ENCODE data around the gene OR51A4. TPM values are rescaled to one million over a fixed set of nuclear protein-coding genes. Genes with fewer than 3 reads are reported as not detected.

OR51A4 gene
- polyA plus RNA-seq, 6 donors from 2014 or later = not detected

DNA sequence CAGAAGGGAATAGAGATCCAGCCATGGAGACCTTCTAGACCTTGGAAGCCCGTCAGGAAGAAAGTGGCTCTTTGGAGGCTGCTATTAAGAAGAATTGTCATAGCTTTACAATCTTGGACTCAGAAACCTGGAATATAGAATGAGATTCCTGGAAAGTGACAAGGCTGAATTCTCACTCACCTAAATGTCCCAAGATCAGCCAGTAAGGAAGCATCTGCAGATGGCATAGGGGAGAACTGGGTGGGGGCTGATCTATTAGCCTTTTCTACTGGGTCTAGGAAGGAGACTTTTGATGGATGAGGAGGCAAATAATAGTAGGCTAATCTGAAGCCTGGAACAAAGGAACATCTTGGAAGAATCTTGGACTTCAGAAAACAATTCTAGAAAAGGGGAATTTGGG, 23.2 kb downstream of the OR51A4 start, which contains the start of gene OR51G1:
Gene OR51G1 (minus strand): TSS at position 101 of the 400 bp plus-strand sequence. CDS start 0 bp downstream, at position 101.
- no peak for ATAC-seq (ENCODE audit: low read depth in 2 of 2)
- Mint-ChIP-seq H3K27me3 (peaks cover 8 to 10% (median 9%) of the 10 kb centered on the region in 3 donors), H3K4me1 (no peaks in the 10 kb centered on the region), H3K9me3 (peaks cover 0 to 3% (median 0%) of the 10 kb centered on the region in 7 donors), H3K36me3 (no peaks in the 10 kb centered on the region), H3K27ac (no peak within 1 kb of the TSS), H3K4me3 (peak within 1 kb of the TSS in 1 of 8 donors; percentile 2)
- DNase-seq = no peak

DNA sequence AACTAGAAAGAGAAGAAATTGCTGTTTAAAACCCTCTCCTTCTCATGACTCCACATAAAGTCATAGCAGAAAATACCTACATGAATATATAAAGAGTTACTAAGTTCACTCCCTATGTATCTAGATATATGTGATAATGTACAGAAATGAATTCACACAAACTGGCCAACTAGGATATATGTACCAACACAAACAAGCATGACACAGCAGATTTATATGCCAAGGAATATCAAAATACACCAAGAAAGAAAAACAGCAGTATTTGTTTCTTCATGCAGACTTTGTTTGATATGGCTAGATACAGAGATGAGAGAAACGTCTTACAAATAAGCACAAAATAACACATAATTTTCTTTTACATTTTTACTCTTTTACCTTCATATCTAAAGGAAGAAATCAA, 25.1 kb downstream of the OR51A4 start:
- Mint-ChIP-seq H3K36me3 (no peaks in the 10 kb centered on the region), H3K27ac (no peak overlapping the region), H3K9me3 (peaks cover 0 to 3% (median 0%) of the 10 kb centered on the region in 7 donors), H3K4me1 (no peaks in the 10 kb centered on the region), H3K27me3 (peaks cover 7 to 10% (median 9%) of the 10 kb centered on the region in 3 donors), H3K4me3 (no peak overlapping the region)
- DNase-seq = no peak
- ATAC-seq (ENCODE audit: low read depth in 2 of 2) = no peak

DNA sequence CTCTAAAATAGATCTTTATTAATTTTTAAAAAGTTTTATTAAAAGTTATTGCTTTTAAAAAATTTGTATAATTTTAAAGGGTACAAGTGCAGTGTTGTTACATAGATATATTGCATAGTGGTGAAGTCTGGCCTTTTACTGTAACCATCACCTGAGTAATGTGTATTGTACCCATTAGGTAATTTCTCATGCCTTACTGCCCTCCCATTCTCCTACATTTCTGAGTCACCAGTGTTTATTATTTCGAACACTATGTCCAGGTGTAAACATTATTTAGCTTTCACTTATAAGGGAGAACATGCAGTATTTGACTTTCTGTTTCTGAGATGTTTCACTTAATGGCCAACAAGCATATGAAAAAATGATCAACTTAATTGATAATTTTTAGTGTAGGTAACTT, 25.6 kb downstream of the OR51A4 start:
- H3K27ac Mint-ChIP-seq = no peak overlapping the region
- H3K36me3 Mint-ChIP-seq = no peaks in the 10 kb centered on the region
- peaks cover 0 to 3% (median 0%) of the 10 kb centered on the region in 7 donors for H3K9me3 Mint-ChIP-seq
- H3K4me3 Mint-ChIP-seq = no peak overlapping the region
- ATAC-seq (ENCODE audit: low read depth in 2 of 2) (no peak), DNase-seq (no peak)
- H3K4me1 Mint-ChIP-seq = no peaks in the 10 kb centered on the region
- H3K27me3 Mint-ChIP-seq = peaks cover 3 to 10% (median 9%) of the 10 kb centered on the region in 3 donors

DNA sequence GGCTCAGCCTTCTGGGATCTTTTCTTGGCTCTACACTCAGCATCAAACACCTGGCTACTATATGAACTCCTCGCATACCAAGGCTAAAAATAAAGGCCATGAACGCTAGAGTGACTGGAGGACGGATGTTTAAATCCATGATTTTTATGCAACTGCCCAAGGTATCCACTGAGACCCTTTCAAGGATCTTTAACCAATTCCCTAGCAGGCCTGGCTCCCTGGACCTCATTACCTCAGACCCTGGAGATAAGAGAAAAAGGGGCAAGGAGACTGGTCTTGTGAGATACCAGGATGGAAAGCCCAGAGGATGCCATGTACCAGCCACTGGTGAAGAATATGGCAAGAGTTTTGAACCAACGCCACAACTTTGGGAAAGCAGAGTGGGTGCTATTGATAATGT, 28.2 kb downstream of the OR51A4 start, which contains the start of gene OR51G2:
Gene OR51G2 (minus strand): TSS at position 101 of the 400 bp plus-strand sequence. CDS start 3,687 bp downstream, outside the sequence.
- peaks cover 0 to 3% (median 1%) of the 10 kb centered on the region in 7 donors for H3K9me3 Mint-ChIP-seq
- no peaks in the 10 kb centered on the region for H3K4me1 Mint-ChIP-seq
- peak within 1 kb of the TSS in 1 of 6 donors; percentile 90 for H3K27ac Mint-ChIP-seq
- H3K4me3 Mint-ChIP-seq = no peak within 1 kb of the TSS
- H3K36me3 Mint-ChIP-seq = no peaks in the 10 kb centered on the region
- no peak for DNase-seq
- H3K27me3 Mint-ChIP-seq = peaks cover 4 to 19% (median 12%) of the 10 kb centered on the region in 3 donors
- ATAC-seq (ENCODE audit: low read depth in 2 of 2) = no peak

DNA sequence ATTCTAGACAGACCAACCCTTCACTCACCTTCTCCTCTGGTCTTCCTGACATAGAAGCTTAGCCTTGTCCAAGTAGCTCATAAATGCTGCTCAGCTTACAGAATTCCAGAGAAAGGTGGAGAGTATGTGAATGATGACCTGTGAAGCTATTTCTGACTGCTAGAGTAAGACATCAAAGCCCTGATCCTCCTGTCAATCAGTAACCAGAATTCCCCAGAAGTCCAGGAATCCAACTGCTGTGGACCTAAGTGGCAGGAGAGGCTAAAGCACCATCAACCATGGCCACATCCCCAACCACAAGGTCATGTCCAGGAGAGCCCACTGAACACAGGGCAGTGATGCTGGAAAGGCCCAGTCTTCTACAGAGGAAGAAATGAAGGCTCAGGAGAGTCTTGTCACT, 30.8 kb downstream of the OR51A4 start:
- ATAC-seq (ENCODE audit: low read depth in 2 of 2) (no peak), DNase-seq (no peak)
- H3K27ac Mint-ChIP-seq = no peak overlapping the region
- H3K9me3 Mint-ChIP-seq = peaks cover 0 to 3% (median 0%) of the 10 kb centered on the region in 7 donors
- no peak overlapping the region for H3K4me3 Mint-ChIP-seq
- no peaks in the 10 kb centered on the region for H3K36me3 Mint-ChIP-seq
- peaks cover 0 to 15% (median 10%) of the 10 kb centered on the region in 3 donors for H3K27me3 Mint-ChIP-seq
- peaks cover 0 to 7% (median 0%) of the 10 kb centered on the region in 3 donors for H3K4me1 Mint-ChIP-seq

DNA sequence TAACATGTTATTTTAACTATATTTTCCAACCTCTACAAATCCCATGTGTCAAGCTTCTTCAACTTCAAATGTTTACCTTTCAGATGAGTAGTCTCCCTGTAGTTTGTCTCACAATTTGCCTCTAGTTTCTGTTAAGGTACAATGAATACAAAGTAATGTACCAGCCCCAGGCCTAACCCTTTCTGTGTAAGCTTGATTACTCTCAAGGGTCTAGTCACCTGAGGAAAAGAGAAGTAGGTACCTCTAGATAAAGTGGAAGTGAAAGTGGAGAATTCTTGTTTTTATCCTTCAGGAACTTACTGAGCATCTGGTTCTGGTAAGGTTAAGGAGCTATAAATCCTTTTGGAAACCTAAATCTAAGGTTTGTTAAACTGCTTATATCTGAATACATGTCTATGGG, 43.9 kb downstream of the OR51A4 start, which contains the start of gene OR51A7:
Gene OR51A7 (plus strand): TSS at position 300 of the 400 bp plus-strand sequence. CDS start 3,587 bp downstream, outside the sequence.
- no peaks in the 10 kb centered on the region for H3K36me3 Mint-ChIP-seq

More for the DNA sequence above, 43.9 kb downstream of the OR51A4 start, which contains the start of gene OR51A7:
- peak within 1 kb of the TSS in 1 of 6 donors; percentile 35 for H3K27ac Mint-ChIP-seq
- peaks cover 0 to 5% (median 2%) of the 10 kb centered on the region in 7 donors for H3K9me3 Mint-ChIP-seq
- no peak within 1 kb of the TSS for H3K4me3 Mint-ChIP-seq
- DNase-seq (peak; percentile 7), ATAC-seq (ENCODE audit: low read depth in 2 of 2) (peak; percentile 52 to 84)
- H3K4me1 Mint-ChIP-seq = peaks cover 5 to 7% (median 7%) of the 10 kb centered on the region in 3 donors
- H3K27me3 Mint-ChIP-seq = peaks cover 1 to 11% (median 5%) of the 10 kb centered on the region in 3 donors

Other genes with a start within 250 kb of the OR51A4 start
- not detected for gene OR51E2, start 249.8 kb downstream of the OR51A4 start, polyA plus RNA-seq (ENCODE audit: low read depth in 6 of 6)
- gene MMP26, start 242.8 kb downstream of the OR51A4 start, polyA plus RNA-seq (ENCODE audit: low read depth in 6 of 6) = not detected
- not detected for gene OR51F1, start 177.7 kb downstream of the OR51A4 start, polyA plus RNA-seq (ENCODE audit: low read depth in 6 of 6)
- not detected for gene OR52R1, start 143.2 kb downstream of the OR51A4 start, polyA plus RNA-seq (ENCODE audit: low read depth in 6 of 6)
- not detected for gene OR51F2, start 126.3 kb downstream of the OR51A4 start, polyA plus RNA-seq (ENCODE audit: low read depth in 6 of 6)
- gene OR51S1, start 98.4 kb downstream of the OR51A4 start, polyA plus RNA-seq (ENCODE audit: low read depth in 6 of 6) = not detected
- gene OR51T1, start 65.7 kb downstream of the OR51A4 start, polyA plus RNA-seq (ENCODE audit: low read depth in 6 of 6) = not detected
- not detected for gene OR51A7, start 43.8 kb downstream of the OR51A4 start, polyA plus RNA-seq (ENCODE audit: low read depth in 6 of 6)
- not detected for gene OR51G2, start 28.3 kb downstream of the OR51A4 start, polyA plus RNA-seq (ENCODE audit: low read depth in 6 of 6)
- gene OR51G1, start 23.3 kb downstream of the OR51A4 start, polyA plus RNA-seq (ENCODE audit: low read depth in 6 of 6) = not detected
- not detected for gene OR51A2, start 8.1 kb upstream of the OR51A4 start, polyA plus RNA-seq (ENCODE audit: low read depth in 6 of 6)
- not detected for gene OR51L1, start 47.2 kb upstream of the OR51A4 start, polyA plus RNA-seq (ENCODE audit: low read depth in 6 of 6)
- gene OR52J3, start 98.9 kb upstream of the OR51A4 start, polyA plus RNA-seq (ENCODE audit: low read depth in 6 of 6) = not detected
- not detected for gene OR52E2, start 112.0 kb upstream of the OR51A4 start, polyA plus RNA-seq (ENCODE audit: low read depth in 6 of 6)
- gene OR52E1, start 122.0 kb upstream of the OR51A4 start, polyA plus RNA-seq (ENCODE audit: low read depth in 6 of 6) = not detected
- not detected for gene OR52A5, start 190.8 kb upstream of the OR51A4 start, polyA plus RNA-seq (ENCODE audit: low read depth in 6 of 6)
- gene OR52A1, start 207.2 kb upstream of the OR51A4 start, polyA plus RNA-seq (ENCODE audit: low read depth in 6 of 6) = not detected